Stimulated activated CD8-positive, alpha-beta memory T cell treated with anti-CD3 and anti-CD28 coated beads, Interleukin-15, amount 100 ng/mL, for 48 hours (primary cell): ENCODE measurements around the gene BSPH1.
"Not testable (repeated sequence)": the region's sequence is repeated elsewhere in the genome, so short reads cannot be mapped to it uniquely, and the experiment has no call there.

Experiments used
- DNase-seq, 2 donors: peaks; one replicate each; pipeline ENCODE4 v3.0.0-alpha.2; 2020; ENCODE audit warnings: low read depth in 2 of 2

The BSPH1 gene

DNA sequence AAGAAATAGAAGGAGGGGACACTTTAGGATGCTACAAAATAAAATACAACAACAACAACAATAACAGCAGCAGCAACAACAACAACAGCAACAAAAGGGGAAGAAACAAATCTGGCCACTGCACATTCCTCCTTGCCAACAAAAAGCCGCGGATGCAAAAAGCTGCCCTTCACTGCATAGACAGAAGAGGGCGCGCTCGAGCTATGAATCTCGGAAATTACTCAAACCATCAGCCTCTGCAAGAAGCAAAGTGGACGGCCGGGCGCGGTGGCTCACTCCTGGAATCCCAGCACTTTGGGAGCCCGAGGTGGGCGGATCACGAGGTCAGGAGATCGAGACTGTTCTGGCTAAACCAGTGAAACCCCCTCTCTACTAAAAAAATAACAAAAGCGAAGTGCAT is 71.9 kb downstream of the BSPH1 start:
- not testable (repeated sequence) for DNase-seq
